PC-3 (cell line): ENCODE results near the gene PRC1. TPM values are rescaled to one million over a fixed set of nuclear protein-coding genes. Genes with fewer than 3 reads are reported as not detected.

Experiments
- ATAC-seq: fragments of 200-7000 bp; cut with Tn5 transposase; 2 replicates; pipeline ENCODE4 v1.9.1; 2020; ENCODE audit warnings: mild to moderate bottlenecking, moderate library complexity
- BruUV-seq: library from RNA; stranded (reverse); fragments of 400-500 nt; replicated peaks from 2 replicates; lab custom pipeline; 2021; lab: Mats Ljungman, UMichigan
- CTCF ChIA-PET: fragments of 300-600 bp; sonication (Branson Sonifier 250); formaldehyde crosslinking; loops from one replicate; lab custom pipeline; 2022; ENCODE audit warnings: antibody characterized with exemption; lab: Charles Lee
- POLR2A ChIA-PET: fragments of 300-600 bp; sonication (Branson Sonifier 250); formaldehyde crosslinking; loops from one replicate; lab custom pipeline; 2022; ENCODE audit warnings: antibody characterized with exemption; ENCODE audit not compliant: unreplicated experiment; lab: Charles Lee
- DNase-seq: peaks from one replicate; pipeline ENCODE4 v3.0.0-alpha.2; 2015
- H2AFZ ChIP-seq: fragments of 300-600 bp; sonication (generic); 2 replicates; pipeline ENCODE4 v1.6.0; 2016; ENCODE audit warnings: antibody characterized with exemption, low read length
- H3F3A ChIP-seq: fragments of 300-600 bp; sonication (generic); one replicate; pipeline ENCODE4 v1.6.0; 2017; ENCODE audit warnings: antibody characterized with exemption, low read length, control low read depth, mild to moderate bottlenecking; ENCODE audit not compliant: unreplicated experiment
- H3K27ac ChIP-seq: fragments of 300-600 bp; sonication (generic); 2 replicates; pipeline ENCODE4 v1.5.1; 2016; ENCODE audit warnings: mild to moderate bottlenecking, low read length
- H3K27me3 ChIP-seq: fragments of 300-600 bp; sonication (generic); 2 replicates; pipeline ENCODE4 v1.6.1; 2016; ENCODE audit warnings: low read length, mixed read lengths
- H3K36me3 ChIP-seq: fragments of 300-600 bp; sonication (generic); 2 replicates; pipeline ENCODE4 v1.6.1; 2016; ENCODE audit warnings: low read depth, mixed run types, low read length, mixed read lengths
- H3K4me1 ChIP-seq: fragments of 300-600 bp; sonication (generic); 2 replicates; pipeline ENCODE4 v1.5.1; 2016; ENCODE audit warnings: low read length; ENCODE audit not compliant: insufficient read depth
- H3K4me2 ChIP-seq: fragments of 300-600 bp; sonication (generic); 2 replicates; pipeline ENCODE4 v1.6.0; 2016; ENCODE audit warnings: low read length
- H3K4me3 ChIP-seq: fragments of 300-600 bp; sonication (generic); 2 replicates; pipeline ENCODE4 v1.5.1; 2016; ENCODE audit warnings: mild to moderate bottlenecking, low read length, mixed read lengths
- H3K79me2 ChIP-seq: fragments of 300-600 bp; sonication (generic); 2 replicates; pipeline ENCODE4 v1.6.1; 2017; ENCODE audit warnings: low read length, mixed read lengths
- H3K9ac ChIP-seq: fragments of 300-600 bp; sonication (generic); 2 replicates; pipeline ENCODE4 v1.6.0; 2016; ENCODE audit warnings: mild to moderate bottlenecking, low read length
- H3K9me2 ChIP-seq: fragments of 300-600 bp; sonication (generic); replicated peaks from 2 replicates; pipeline ENCODE4 v1.6.1; 2016; ENCODE audit warnings: mixed run types, low read length, mixed read lengths
- H3K9me3 ChIP-seq: fragments of 300-600 bp; sonication (generic); 2 replicates; pipeline ENCODE4 v1.6.1; 2016; ENCODE audit warnings: low read length, mixed read lengths
- H4K20me1 ChIP-seq: fragments of 300-600 bp; sonication (generic); 2 replicates; pipeline ENCODE4 v1.6.1; 2016; ENCODE audit warnings: low read length, mixed read lengths
- CTCF ChIP-seq: fragments of 300-600 bp; sonication (generic); conservative IDR thresholded peaks from 2 replicates; pipeline ENCODE4 v1.5.1; 2017; ENCODE audit warnings: antibody characterized with exemption, low read depth, mild to moderate bottlenecking, low read length
- EZH2 ChIP-seq: fragments of 300-600 bp; sonication (generic); IDR thresholded peaks from one replicate; pipeline ENCODE4 v1.6.1; 2017; ENCODE audit warnings: antibody characterized with exemption, mild to moderate bottlenecking, low read length; ENCODE audit not compliant: unreplicated experiment
- EZH2phosphoT487 ChIP-seq: fragments of 300-600 bp; sonication (generic); IDR thresholded peaks from 2 replicates; pipeline ENCODE4 v1.6.1; 2018; ENCODE audit warnings: mild to moderate bottlenecking, antibody characterized with exemption, low read length, borderline replicate concordance
- intact Hi-C: fragments of 100-400 bp; cut with micrococcal nuclease; formaldehyde crosslinking; loops from 2 replicates; pipeline ENCODE4 v1.9.0; 2023
- total RNA-seq: library from RNA; depleted of rRNA; stranded (reverse); fragments of >200 nt; gene quantifications from 2 replicates; pipeline ENCODE4 v1.2.3, GENCODE V29; 2014

PRC1 gene
- total RNA-seq, 1 experiment from 2014 or later: 236 TPM

DNA sequence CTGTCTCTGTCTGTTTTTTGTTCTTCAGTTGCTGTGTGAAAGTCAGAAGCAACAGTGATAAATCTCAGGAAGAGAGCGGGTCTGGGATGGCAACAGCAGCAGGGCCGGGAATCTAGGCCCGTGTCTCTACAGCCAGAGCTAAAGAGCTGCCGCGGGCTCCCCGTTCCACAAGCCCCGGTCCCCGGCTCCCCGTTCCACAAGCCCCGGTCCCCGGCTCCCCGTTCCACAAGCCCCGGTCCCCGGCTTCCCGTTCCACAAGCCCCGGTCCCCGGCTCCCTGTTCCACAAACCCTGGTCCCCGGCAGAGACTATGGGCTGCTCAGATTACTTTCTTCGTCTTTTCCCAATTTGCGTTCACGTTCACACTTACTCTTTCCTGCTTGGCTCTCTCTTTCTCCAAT lies 20.1 kb downstream of the PRC1 start:
- H3K36me3 ChIP-seq: peaks cover 52% of the 10 kb centered on the region
- no peak overlapping the region for H3K4me2 ChIP-seq
- POLR2A ChIA-PET: no interaction called here
- ATAC-seq: no peak
- H3K4me3 ChIP-seq: no peak overlapping the region
- H3K27ac ChIP-seq: no peak overlapping the region
- no peak for TF ChIP-seq CTCF
- TF ChIP-seq EZH2phosphoT487: no peak
- TF ChIP-seq EZH2: no peak
- no peaks in the 10 kb centered on the region for H3K4me1 ChIP-seq
- H4K20me1 ChIP-seq: no peaks in the 10 kb centered on the region
- no TSS peak for BruUV-seq
- no peak for DNase-seq
- no peaks in the 10 kb centered on the region for H3F3A ChIP-seq
- CTCF ChIA-PET: no interaction called here
- no peak overlapping the region for H2AFZ ChIP-seq
- no peaks in the 10 kb centered on the region for H3K9me2 ChIP-seq
- H3K9ac ChIP-seq: no peak overlapping the region
- H3K79me2 ChIP-seq: no peaks in the 10 kb centered on the region
- H3K9me3 ChIP-seq: no peaks in the 10 kb centered on the region
- intact Hi-C loops: no loop called here
- no peaks in the 10 kb centered on the region for H3K27me3 ChIP-seq

DNA sequence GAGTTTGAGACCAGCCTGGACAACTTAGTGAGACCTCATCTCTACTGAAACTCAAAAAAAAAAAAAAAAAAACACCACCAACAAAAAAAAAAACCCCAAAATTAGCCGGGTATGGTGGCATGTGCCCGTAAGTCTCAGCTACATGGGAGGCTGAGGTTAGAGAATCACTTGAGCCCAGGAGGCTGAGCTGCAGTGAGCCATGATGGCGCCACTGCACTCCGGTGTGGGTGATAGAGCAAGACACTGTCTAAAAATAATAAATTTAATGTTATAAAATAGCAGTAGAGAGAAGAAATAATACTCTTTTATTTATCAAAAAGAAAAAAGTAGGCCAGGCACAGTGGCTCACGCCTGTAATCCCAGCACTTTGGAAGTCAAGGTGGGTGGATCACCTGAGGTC lies 22.2 kb downstream of the PRC1 start:
- BruUV-seq: no TSS peak
- TF ChIP-seq CTCF: no peak
- TF ChIP-seq EZH2phosphoT487: no peak
- no peak for TF ChIP-seq EZH2
- Histone ChIP-seq H3K9me2 (no peaks in the 10 kb centered on the region), H3F3A (no peaks in the 10 kb centered on the region), H3K9ac (no peak overlapping the region), H3K27ac (no peak overlapping the region), H3K4me2 (no peak overlapping the region), H4K20me1 (no peaks in the 10 kb centered on the region), H3K27me3 (no peaks in the 10 kb centered on the region), H3K4me1 (no peaks in the 10 kb centered on the region), H3K9me3 (no peaks in the 10 kb centered on the region), H3K4me3 (no peak overlapping the region), H3K79me2 (no peaks in the 10 kb centered on the region), H3K36me3 (peaks cover 58% of the 10 kb centered on the region), H2AFZ (no peak overlapping the region)
- intact Hi-C loops: no loop called here
- CTCF ChIA-PET: no interaction called here
- ATAC-seq: no peak
- POLR2A ChIA-PET: no interaction called here
- DNase-seq: no peak

GRCh38 chr15:90970274-90970673 lies 24.1 kb downstream of the PRC1 start:
- H3K4me1 ChIP-seq: no peaks in the 10 kb centered on the region
- CTCF ChIA-PET: no interaction called here
- no peak for DNase-seq
- no peak for TF ChIP-seq EZH2
- TF ChIP-seq CTCF: no peak
- no peak for TF ChIP-seq EZH2phosphoT487
- no peaks in the 10 kb centered on the region for H3K79me2 ChIP-seq
- H3K27ac ChIP-seq: no peak overlapping the region
- H2AFZ ChIP-seq: no peak overlapping the region
- intact Hi-C loops: no loop called here
- H3K36me3 ChIP-seq: peaks cover 55% of the 10 kb centered on the region
- H4K20me1 ChIP-seq: no peaks in the 10 kb centered on the region
- no peaks in the 10 kb centered on the region for H3K9me2 ChIP-seq
- no peaks in the 10 kb centered on the region for H3F3A ChIP-seq
- POLR2A ChIA-PET: no interaction called here
- no peak for ATAC-seq
- H3K9ac ChIP-seq: no peak overlapping the region
- no TSS peak for BruUV-seq
- no peaks in the 10 kb centered on the region for H3K9me3 ChIP-seq
- H3K4me2 ChIP-seq: no peak overlapping the region
- no peak overlapping the region for H3K4me3 ChIP-seq
- no peaks in the 10 kb centered on the region for H3K27me3 ChIP-seq
